Activated T-helper 9 cell treated with anti-CD3 and anti-CD28 coated beads, Interleukin-2, amount 50 U/mL, for 16 hours (primary cell): ENCODE data around the gene NDST4.

Source experiments
- DNase-seq: peaks from one replicate; pipeline ENCODE4 v3.0.0-alpha.2; 2020; ENCODE audit warnings: low read depth

The NDST4 gene

DNA sequence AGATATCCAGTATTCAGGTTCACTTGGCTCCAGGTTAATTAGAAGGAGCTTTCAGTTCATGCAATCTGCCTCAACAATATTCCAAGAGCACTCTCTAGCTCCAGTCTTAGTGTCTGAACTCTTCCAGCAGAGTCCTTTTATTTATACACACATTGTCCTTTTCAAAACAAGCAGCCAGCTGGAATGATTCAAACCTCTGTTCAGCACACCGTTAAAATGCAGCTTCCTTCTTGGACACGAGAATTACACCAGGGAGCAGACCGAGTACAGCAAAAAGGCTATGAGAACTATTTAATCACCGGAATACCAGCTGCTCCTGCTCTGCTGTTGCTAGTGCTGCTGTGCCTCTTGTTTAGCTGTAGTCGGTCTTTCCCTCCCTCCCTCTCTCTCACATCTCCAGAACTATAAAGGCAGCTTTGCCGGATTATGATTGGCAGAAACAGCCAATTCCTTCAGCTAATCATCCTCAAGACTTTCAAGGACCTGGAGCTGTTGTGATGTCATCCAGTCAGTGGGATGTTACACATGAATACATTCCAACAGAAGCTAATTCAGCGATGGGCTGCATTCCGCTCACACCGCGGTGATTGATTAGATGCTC is at the start of gene NDST4:
Gene NDST4, minus strand, starts transcription at position 115 of the 601 bp plus-strand sequence. CDS start 36,584 bp downstream, outside the sequence.
- no peak for DNase-seq

DNA sequence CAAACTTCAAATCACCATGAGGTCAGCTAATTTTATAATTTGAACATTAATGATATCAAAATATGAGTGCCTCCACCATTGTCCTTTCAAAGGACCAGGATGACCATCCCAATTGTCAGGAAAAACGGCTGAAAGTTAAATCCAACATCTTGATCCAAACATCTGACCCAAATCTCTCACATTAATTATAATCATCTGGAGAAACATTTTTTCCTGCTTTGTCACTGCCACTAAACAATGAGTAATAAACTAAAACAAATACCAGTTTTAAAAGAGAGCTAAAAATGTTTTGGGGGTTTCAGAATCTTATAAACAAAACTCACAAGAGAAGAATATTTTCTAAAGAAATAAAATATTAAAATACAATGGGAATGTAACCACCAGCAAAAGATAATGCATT is 45.7 kb upstream of the NDST4 start:
- DNase-seq = no peak

DNA sequence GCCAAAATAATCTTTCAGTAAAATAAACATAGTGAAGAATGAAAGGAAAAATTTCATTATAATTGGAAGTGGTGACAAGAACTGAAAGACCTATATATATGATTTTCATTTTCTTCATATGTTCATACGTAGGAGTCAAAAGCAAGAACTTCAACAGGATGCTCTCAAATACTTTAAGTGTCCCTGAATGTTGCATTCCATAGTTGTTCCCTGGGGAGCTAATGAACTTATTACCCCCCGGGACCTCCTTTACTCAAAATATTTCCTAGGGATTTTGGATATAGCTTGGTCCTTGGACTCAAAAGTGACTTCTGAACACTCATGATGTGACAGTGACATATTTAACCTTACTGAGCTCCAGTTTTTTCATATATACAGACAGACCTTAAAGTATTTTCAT is 44.9 kb upstream of the NDST4 start:
- no peak for DNase-seq

DNA sequence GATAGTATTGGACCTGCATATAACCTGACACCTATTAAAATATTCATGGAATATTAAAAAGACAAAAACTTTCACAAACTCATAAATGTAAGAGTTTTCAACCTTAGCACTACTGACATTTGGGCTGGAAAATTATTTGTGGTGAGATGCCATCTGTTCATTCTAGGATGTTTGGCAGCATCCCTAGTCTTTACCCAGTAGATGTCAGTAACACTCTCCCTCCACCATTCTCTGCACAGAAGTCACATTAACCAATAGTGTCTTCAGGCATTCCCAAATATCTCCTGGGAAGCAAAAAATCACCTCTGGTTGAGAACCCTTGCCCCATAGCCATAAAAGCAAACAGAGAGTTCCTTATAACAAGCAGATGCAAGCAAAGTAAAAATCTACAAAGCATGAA is 41.4 kb upstream of the NDST4 start:
- no peak for DNase-seq

DNA sequence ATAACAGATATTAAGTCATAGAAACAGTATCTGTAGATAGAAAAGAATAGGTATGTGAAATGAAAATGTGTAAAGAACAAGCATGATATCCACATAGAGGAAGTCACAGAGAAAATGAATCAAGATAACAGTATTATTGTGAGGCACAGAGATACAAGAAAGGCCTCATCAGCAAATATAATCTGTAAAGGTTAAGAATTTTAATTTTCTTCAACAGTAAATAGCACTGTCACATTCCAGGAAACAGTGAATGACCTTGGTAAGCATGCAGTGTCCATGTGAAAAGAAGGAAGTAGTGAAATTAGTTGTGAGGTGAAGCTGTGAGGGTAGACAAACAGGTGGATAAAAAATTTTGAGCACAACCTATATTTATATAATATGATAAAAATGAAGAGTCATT is 39.5 kb upstream of the NDST4 start:
- no peak for DNase-seq

DNA sequence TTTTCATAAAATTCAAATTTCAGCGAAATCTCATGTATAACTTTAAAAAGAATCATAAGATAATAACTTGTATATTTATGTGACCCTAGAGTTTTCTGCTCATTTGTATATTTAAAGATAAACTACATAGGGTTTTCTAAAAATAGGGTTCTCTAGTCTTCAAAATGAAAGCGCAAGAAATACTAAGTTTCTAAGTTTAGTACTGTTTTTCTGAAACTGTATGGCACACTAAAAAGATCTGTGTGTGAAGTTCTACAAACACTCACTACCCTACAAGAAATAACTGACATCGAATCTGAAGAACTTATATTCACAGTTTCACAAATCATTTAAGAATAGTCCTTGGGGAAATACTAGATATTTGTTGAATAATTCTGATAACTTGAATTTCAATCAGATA is 38.7 kb upstream of the NDST4 start:
- DNase-seq = no peak

DNA sequence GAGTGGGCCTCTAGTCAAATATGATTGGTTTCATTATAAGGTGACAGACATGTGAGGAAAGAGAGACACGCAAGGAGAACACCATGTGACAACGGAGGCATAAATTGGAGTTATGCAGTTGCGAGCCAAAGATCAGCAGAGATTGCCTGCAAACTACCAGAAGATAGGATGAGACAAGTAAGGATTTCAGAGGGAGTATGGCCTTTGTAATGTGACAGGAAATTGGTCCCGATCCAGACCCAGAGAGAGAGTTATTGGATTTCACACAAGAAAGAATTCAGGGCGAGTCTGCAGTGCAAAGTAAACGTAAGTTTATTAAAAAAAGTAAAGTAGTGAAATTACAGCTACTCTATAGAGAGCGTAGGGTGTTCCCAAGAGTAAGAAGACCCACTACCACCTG is 35.7 kb upstream of the NDST4 start:
- DNase-seq = no peak

DNA sequence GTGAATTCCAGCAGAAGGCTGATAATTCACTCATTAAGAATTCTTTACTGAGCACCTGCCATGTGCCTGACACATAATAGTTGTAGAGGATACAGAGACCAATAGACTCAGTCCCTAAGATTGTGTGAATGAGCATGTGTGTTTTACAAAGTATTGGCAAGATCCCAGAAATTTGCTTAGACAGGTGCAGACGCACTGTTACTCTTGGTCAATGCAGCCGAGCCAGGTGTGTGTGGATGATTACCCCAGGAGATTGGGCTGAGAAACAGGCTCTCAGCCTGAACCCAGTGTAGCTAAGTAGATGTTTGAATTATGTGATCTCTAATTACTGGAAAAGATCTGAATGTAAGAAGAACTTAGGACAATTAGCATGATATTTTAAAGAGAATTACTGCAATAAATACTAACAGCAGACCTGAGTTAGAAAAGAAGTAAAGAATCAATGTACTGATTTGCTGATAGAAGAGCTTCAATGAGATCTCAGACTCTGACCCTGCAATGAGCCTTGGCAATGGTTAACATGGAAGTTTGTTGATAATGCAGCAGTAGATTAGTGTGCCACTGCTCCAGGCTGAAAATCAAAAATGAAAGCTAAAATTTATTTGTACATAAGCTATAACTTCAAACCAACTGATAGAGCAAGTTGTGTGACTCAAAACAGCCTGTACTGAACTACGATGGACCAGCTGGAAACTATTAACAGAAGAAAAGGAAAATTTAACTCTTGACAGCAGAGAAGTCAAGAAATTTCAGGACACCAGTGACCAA is 32.2 kb upstream of the NDST4 start:
- DNase-seq = no peak

DNA sequence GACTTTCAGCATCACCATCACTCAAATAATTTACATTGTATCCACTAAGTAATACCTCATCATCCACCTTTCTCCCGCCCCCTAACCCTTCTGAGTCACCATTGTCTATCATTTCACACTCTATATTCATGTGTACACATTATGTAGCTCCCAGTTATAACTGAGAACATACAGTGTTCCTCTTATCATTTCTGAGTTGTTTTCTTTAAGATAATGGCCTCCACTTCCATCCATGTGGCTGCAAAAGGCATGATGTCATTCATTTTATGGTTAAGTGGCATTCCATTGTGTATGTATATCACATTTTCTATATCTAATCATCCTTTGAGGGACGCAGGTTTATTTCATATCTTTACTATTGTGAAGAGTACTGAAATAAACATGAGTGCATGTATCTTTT is 14.6 kb upstream of the NDST4 start:
- DNase-seq = no peak

DNA sequence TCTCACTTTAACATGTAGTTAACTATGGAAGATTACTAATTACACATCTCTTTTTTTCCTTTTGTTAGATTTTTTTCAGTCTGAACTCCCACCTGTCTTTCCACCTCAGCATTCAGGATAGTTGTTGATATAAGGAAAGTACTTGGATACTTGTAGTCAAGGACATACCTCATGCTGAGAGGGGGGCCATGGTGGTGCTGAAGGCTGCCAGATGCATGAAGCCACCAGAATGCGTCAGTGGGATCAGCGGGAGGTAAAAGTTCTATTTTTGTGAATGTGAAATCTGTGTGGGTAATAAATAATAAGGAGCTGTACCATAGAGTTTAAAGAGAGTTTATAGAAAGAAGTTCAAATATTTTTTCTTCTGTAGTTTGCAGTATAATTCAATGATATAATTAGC is 13.1 kb upstream of the NDST4 start:
- DNase-seq = no peak

DNA sequence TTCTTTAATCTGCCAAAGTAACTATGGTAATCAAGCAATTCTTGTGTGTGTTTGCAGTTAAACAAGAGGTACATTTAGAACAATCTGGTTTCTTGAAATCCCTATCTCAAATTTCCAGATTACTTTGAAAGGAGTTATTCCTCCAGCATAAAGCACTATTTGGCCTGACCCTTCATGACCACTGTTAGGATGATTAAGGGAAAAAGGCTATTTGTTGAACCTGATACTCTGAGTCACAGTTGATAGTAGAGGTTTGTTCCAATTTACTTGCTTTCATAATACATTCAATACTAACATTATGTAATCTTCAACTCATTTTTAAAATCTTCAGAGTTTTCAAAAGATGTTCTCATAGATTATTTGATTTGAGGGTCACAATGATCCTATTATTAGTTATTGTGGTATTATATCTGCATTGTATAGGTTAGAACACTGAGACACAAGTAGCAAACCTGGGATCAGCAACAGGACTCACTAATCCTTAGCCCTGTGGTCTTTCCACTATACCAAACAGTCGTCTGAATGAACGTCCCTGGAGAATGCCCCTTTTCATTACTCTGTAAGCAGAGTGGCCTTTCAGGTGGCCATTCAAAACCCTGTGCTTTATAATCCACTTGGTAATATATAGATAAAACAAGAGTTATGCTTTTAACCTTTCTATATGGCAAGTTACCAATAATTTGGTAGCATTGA is 8.1 kb upstream of the NDST4 start:
- no peak for DNase-seq

DNA sequence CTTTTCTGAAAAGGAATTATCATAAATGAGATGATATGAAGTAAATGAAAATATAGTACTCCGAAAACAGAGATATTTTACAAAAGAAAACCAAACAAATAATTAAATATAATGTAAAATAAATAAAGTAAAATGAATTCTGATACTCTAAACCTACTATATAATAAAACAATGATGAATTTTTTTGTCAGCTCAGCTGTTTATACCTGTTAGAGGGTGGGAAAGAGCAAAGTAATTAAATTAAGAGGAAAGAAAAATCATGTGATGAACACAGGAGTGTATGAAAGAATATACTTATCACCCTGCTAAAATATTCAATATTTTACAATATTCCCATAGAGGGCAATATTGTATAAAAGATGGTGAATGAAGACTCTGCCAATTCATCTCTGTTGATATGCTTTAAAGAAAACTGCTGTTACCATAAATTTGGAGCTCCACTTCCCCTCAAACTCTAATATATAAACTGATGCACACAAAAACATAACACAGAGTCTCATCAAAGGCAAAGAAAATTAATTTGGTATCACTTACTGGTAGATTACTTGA is 6.5 kb upstream of the NDST4 start:
- no peak for DNase-seq

DNA sequence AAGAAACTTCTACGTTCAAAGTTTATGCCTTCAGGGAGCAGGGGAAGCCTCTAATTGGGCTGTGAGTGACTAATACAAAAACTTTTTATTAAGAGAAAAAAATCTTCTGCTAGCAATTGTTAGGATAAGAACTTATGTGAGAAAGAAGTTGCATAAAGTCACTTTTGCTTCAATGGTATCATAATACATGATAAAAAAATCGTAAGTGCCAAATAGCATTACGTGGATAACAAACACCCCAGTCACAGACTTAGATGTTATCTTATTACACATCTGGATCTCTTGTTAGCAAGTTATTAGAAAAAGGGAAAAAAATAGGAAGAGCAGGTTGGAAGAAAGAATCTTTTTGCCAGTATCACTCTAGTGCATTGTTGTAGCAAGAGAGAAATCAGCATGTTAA is 4.2 kb upstream of the NDST4 start:
- no peak for DNase-seq

DNA sequence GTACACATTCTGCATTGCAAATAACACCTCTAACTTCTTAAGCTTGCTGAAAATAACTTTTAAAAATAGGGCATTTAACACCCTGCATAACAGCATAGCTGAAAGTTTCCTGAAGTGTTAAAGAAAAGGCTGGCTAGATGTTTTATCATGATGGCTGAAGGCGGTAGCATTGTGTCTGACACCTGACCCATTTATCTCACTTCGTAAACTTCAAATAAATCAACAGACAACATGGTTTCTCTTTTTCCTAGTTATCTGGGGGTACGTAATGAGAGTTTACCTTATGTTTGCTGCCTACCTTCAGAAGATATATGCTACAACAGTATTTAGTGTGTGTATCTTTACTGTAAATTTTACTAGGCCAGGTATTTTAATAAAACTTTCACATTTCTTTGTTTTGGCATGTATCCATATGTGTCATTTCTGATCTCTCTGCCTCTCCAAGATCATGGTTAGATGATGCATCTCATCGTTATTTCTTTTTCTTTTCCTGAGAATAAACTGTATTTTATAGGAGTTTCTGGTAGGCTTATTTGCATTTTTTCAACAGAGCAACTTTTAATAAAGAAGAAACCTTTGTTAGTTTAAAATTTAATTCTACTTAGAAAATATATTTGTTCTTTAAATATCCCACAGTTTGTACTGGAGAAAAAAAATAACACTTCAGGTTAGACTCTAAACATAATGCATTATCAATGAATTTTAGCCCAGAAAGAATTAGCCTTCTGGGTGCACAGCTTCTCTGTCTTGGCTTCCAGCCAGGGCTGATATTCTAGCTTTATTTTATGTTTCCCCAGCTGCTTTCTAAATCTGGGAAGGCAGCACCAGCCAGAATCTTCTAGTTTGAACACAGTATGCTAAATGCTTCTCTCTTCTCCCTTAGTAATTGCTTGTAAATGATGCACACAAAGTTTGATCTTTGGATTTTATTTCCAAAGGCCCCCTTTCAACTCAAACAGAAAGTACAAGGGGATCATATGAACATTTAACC is 2.9 kb downstream of the NDST4 start:
- no peak for DNase-seq

DNA sequence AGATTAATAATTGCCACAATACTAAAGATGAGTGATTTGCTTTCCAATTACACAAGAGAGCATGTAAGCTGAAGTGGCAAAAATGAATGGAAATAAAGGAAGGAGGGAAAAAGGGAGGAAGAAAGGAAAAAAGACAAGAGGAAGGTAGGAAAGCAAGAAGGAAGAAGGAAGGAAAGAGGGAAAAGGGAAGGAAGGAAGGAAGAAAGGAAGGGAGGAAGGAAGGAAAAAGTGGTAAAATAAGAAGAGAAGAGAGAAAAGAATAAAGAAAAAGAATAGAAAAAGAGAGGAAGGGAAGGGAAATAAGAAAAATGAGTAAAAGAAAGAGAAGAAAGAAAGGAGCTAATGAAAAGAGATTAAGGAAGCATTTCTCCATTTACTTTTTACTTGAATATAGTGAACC is 4.6 kb downstream of the NDST4 start:
- DNase-seq = no peak

DNA sequence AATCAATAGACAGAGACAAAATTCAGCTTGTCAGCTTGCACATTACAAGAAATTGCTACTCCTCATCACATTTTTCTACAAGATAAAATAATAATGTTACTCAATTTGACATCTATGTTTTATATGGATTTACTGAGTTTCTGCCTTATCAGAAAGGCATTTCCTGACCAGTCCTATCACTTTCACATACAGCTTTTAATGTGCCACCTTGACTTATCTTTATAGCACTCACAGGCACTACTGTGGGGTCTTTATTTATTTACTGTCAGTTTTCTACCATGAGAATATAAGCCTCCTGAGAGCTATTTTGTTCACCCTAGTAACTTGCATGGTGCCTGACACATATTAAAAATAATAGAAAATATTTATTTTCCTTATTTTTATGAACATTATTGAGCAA is 6.0 kb downstream of the NDST4 start:
- DNase-seq = no peak

DNA sequence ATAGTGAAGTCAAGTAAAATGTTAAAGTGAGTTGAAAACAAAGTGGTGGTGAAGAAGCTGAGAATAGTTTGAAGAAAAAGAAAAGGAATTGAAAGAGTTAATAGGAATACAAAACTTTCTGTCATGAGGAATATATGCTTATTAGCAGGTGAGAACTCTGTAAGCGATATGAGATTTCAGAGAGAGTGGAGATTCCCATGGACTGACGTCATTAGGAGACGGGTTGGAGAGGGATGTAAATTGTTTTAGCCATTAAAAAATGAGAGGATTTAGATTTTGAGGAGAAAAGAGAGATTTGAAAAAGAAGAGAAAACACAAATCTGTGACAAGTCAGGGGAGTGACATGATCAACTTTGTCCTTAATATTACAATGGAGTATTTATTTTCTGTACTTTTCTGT is 11.7 kb downstream of the NDST4 start:
- DNase-seq = no peak

DNA sequence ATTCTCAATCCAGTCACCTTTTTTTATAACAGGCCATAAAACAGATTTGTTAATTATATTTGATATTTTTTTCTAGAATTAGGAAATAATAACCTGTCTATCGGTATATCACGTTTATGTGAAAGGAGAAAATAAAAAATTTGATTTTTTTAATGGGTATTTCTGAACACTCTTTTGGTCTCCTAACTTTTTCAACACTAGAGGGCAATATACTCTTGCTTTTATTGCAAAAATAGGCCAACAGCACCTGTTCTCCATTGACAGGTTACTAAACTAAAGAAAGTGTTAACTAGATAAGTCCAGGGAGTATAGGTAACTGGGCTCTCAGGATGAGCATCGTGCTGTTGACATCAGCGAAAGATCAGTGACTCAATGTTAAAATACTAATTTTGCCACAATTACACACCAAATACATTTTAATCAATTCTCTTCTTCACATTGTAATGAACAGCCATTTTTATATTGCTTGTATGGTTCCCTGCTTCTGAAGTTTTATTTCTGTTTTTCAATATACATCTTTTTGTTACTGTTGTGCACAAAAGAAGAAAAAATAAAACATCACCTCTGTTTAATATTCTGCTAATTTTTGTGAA is 22.8 kb downstream of the NDST4 start:
- no peak for DNase-seq

DNA sequence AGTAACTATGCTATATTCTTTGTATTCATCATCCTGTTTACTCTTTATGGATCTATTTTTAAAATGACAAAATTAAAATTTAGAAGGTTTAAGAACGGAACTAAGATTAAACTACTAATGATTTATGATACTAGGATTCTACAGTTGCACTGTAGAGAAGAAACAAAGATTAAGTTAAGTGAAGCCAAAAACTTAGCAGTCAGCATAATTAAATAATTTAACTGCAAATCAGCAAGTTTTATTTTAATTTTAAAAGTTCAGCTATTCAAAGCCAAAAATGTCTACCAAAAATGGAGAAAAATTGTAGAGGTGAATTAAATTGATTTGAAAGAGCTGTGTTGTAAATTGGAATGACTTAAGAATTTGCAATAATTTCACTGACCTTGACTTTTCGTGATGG is 30.8 kb downstream of the NDST4 start:
- DNase-seq = no peak

DNA sequence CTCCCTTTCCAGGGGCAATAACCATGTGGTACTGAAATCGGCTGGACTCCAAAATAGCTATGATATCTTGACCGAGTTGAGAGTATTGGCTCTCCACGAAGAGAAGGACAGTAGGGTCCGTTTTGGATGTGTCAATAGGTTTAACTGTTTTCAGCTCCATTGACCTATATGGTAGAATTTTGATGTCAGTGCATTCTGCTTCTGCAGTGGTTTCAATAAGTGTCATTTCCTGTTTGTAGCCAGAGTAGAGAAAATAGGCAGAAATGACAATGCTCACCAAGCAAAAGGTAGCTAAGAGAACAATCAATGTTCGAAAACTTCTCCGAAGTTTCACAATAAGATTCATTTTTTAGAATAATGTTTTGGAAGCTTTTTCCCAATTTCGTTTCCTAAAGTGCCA is 36.7 kb downstream of the NDST4 start:
- DNase-seq = no peak

DNA sequence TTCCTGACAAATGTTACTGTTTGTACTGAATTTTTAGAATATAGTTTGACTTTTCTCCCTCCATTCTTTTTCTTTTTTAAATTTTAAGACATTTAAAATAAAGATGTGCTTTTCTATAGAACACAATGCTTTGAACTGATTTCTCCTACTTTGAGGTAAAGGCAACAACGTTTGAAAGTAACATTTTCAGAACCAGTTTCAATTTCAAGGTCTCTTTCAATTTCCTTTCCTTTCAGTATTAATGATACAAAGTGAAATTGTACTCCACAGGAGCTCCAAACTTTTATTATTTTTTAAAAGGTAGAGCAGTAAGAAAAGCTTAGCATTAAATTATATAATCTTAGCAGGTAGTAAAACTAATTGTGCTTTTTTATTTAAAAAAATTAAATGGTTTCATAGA is 54.9 kb downstream of the NDST4 start:
- no peak for DNase-seq

DNA sequence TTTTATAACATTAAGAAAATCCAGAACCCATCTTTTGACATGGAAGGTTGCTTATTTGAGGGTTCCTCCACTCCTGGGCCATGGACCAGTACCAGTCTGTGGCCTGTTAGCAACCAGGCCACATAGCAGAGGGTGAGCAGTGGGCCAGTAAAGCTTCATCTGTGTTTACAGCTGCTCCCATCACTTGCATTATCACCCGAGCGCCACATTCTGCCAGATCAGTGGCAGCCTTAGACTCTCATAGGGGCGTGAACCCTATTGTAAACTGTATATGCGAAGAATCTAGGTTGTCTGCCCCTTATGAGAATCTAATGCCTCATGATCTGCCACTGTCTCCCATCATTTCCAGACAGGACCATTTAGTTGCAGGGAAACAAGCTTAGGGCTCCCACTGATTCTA is 58.6 kb downstream of the NDST4 start:
- no peak for DNase-seq
